ENCODE measurements around the gene GAB2.

Gene GAB2

DNA sequence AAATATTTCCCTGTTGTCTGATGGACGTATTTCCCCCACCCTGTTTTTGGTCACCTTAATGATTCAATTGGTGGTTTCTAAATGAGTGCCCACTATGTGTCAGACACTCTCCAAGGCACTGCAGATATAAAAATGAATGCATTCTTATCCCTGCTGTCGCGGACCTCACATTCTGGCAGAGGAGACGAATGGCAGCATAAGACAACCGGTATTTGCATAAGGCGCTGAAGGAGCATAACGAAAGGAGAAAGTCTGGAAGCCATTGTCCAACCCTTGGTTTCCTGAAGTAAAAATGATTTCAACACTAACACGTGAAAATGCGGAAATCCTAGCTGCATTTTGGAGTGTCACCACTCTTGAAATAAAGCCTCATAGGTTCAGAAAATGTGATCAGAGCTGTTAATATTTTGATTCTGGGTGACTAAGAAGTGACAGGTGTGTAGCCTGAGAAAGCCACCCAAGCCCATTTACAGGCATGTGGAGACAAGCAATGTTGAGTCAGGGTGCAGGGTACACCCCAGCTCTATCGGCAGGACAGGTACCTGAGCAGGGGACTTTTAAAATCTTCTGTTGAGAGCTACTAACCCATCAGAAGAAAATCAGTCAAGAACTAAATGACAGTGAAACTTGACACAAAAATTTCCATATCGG is 10.1 kb upstream of the GAB2 start:
- DNase-seq, result no peak

DNA sequence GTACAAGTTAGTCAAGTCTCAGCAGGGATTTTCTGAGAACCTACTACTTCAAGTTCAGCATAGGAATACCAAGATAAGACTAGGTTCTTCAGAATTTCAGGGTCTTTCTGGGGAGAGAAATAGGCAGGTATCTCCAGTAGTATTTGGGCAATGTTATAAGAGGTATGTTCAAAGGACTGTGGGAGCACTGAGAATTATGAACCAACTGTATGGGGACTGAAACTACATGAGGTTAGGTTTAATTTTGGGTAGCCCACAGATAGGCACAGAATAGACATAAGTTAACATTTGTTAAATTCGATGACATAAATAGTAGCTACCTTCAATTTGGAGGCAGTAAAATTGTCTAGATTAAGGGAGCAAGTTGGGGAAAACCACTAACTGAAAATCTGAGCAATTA is 9.2 kb upstream of the GAB2 start:
- DNase-seq, result no peak

DNA sequence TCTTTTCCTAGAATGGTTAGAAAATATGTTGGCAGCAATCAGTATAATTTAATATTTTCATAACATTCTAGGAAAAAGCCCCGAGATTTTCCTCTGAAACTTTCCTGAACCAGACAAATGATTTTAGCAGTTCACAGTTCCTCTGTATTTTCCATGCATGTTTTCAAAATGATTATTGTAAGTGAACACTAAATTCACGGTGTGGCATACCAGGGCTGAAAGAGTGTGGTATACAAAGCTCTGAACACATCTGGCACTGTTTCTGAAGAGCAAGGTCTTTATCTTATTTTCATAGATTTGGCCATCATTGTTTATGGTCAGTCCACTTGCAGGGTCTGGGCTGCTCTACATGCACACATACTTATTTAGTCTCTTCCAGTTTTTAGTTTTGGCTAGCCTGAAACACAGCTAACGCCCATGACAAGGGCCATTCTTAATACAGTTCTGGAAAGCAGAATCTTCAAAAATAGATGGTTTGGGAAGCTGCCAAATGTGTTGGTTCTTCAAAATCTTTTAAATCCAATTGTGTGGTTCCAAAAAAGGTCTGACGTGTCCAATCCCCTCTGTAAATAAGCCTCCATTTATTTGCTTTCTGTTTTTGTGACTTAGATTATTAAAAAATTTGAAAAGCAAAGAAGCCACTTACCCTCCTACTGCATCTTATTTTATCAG is 7.9 kb upstream of the GAB2 start:
- no peak for DNase-seq

DNA sequence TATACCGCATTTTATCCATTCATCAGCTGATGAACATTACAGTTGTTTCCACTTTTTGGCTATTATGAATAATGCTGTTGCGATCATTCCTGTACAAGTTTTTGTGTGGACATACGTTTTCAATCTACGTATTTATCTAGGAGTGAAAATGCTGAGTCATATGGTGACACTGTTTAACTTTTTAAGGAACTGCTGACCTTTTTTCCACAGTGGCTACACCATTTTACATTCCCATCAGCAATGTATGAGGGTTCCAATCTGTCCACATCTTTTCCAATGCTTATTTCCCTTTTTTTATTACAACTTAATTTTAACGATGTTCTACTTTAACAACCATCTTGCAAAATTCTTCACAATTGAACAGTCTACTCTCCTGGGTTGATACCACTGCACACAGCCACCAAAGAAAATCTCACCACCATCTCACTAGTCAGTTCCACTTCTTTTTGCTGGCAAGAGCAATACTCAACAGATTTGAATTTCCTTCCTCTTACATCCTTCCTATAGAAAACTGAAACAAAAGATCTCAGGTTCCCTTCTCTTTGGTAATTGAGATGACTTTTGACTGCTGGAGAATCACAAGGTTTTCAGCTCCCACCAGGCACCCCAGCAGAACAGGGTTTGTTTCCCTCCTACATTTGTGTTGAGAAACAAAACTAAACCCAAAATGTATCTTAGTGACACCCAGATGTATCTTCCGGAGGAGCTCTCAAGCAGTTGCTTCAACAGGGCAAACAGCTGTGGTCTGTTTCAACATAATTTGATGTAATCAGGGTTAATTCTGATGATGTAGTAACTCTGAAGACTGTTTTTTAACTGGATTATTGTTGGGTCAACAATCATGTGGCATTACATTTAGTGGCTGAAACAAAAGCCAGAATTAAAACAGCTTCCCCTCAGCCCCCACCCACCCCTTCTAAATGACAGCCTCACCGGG is 7.0 kb upstream of the GAB2 start:
- no peak for DNase-seq

DNA sequence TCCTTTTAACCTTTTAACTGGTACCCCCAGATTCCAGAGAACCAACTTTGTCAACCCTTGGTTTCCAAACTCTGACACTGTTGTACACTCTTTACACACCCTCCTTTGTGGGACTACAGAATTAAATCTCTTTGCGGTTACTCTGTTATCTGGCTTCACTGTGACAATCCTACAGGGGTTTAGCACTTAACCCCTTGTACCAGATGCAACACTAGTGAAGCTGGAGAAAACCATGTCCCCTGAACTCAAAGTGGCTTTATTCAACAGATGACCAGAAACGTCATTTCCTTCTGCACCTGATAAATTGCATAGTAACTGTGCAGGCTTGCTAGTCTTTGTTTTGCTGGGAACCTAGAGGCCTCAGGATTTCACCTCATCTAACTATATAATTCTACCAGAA is 5.6 kb upstream of the GAB2 start:
- no peak for DNase-seq

DNA sequence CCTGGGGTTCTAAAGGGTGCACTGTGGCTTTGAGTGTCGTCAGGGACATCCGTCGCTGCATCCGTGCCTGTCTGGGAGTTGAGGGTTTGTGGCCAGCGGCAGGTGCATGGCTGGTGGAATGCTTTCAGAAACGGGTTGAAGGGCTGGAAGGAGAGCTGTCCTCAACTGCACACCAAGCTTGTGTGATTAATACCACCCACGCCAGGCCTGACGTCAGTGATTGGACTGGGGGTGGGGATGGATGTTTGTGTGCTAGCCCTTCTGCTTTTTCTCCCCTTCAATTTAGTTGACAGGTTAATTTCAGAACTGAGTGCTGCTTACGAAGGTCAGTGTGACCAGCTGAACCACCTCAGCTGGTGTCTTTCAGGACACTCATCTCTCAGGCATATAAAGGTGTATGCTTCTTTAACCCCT is 3.2 kb upstream of the GAB2 start:
- peak; percentile 86 for DNase-seq

DNA sequence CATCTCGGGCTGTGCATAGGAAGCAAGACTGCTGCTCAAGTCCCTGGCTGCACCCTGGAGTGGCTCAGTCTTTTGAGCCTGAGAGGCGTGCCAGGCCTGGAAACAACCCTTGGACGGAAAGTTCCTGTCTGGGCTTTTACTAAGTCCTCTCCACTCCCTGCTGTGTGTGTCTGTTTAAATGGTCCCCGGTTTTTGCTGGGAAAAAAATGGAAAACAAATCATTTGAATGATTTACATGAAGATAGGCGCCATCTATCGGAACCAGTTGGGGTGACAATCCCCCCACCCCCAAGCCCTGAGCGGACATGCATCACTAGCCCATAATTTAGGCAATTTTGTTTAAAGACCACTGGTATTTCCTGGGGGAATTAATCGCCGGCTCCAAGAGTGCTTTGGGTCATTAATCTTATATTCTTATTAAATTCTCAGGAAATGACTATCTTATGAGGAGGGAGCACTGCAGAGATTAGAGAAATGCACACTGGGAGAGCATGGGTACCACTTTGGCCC is 2.7 kb upstream of the GAB2 start:
- peak; percentile 63 for DNase-seq

DNA sequence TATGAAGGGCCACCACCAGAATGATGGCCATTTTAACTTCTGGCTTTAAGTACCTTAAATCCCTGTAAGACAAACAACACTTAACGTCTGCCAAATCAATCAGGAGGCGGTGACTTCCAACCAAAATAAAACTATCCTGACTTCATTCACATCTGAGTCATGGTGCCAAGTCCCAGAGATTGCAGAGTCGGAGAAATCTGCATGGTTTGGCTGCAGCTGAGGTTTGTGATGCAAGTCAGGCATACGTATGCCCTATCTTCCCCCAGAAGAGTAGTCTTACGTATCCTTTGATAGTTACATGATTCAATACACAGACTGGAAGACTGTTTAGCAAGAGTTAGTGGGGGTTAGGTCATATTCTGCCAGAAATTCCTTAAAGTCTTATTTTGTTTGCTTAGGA is 1.7 kb upstream of the GAB2 start:
- DNase-seq, result no peak

DNA sequence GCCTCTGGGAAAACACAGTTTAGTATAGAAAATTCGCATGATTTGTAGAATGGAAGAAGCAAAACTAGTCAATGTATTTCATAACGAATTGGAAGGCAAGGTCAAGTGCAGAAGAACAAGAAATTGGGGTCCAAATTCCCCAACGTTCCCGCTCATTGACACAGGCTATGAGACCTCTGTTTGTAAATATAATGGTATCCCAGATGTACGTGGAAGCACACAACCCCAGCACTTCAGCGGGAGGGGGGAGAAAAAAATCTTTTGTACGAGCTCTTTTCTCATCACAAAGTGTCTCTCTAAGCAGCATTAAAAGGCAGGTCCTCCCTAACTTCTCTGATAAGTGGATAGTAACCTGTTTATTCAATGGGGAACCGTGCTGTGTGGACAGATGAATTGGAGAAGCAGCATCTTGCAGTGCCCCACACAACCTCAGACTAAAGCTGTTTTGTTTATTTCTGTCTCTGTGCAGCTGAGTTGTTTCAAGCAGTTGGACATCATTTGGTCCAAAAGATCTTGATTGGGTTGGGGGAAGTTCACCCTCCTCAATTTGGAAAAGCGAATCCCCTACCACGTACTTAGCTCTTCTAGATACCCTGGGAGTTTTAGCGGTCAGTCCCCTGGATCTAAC is 1.1 kb upstream of the GAB2 start:
- DNase-seq, result no peak

DNA sequence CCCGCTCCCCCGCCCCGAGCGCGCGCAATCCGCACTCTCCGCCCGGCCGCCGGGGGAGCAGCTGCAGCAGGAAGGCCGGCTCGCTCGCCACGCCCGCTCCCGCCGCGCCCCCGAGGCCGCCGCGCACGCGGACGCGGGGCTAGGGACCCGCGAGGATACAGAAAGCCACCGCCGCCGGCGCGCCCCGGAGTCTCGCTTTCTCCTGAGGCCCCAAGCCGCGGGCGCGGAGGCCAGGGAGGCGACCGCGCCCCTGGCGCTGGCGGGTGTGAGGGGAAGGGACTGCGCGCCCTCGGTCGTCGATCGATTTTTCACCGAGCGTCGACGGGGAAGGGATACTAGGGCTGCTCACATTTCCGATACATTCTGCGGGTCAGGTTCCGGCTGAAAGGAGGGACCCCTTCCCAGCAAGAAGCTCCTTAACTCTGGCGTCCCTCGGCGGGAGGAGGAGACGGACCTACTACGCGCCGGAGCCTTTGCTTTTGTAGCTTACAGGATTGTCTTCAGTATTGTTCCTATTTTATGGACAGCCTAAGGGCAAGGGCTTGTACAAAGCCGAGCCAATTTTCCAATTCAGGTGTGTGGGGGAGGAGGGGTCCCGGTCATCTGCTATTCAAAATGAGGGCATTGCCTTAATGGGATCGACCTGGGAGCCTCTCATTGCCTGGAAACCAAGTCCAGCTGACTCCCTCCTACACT is 416 bp upstream of the GAB2 start:
- DNase-seq, result peak; percentile 92

DNA sequence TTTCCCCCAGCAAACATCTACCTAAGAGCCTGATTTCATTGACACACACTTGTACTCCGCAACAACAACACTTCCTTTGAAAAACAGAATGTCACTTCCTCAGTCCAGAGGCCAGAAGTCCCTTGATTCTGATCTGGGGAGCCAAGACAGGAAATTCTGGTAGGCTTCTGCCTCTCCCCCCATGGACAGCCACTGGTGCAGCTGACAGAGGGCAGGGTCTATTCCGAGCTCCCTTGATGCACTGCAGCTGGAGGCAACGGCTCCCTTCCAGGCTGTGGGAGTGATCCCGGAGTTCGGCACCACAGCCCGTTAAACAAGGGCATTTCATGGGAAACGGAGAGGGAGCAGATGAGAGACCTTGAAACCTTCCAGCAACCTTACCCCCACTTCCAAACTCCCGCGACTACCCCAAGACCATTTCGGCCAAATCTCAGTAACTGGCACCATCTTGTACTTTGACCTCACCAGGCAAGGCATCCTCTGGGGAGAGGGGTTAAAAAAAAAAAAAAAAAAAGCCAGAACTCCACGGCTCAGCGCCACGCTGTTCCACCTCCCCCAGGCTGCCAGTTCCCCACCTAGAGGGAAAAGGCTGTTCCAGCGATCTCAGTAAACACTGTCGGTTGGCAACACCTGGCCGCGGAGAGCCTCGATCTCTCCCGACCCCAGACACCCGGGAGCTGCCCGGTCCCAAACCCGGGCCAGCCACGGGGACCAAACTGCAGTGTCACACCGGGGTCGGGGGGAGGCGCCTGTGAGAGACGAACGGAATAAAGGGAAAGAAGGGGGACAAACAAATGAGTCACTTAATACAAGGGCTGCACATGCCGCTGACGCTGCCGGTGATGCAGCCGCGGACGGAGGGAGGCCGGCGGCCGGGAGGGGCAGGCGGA is 1.1 kb downstream of the GAB2 start:
- peak; percentile 94 for DNase-seq

DNA sequence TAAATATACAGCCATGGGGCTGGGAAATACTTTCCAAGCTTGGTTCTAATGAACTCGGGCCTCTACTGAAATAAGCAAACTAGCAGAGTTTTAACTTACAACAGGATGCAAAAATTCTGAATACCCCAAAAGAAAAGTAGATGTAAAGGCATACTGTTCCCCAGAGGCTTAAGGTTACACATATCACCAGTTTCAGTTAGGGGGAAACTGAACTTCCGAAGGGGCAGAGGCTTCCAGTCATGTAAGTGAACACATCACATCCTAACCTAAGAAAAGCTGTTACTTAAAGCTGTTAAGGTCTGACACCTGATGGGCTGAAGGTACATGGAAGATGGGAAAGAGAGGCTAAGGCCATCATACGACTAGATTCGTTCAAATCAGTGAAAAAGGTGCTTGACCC is 2.3 kb downstream of the GAB2 start:
- DNase-seq, result no peak

DNA sequence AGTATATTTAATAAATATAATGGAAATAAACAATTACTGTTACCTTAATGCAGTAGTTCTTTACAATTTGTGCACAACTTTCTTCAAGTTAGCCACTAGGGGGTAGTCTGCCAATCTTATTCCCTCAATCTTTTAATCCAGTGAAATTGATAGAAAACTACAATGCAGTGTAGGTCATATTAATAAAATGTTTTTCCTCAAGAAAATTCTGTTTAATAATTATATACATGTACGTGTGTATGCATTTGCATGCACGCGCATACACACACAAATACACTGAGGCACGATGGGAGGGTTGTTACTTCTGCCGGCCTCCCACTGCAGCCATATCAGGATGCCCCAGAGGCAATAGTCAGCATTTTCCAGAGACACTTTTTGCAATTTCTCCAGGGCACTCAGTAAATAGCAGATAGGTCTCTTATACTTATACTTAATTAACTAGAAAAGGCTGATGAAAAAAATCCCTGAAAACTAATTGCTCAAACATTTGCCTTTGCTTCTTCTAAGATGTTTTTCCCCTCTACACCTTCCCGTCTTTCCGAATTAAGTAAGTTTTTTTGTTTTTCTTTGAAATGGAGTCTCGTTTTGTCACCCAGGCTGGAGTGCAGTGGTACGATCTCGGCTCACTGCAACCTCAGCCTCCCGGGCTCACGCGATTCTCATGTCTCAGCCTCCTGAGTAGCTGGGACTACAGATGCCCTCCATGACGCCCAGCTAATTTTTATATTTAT is 3.1 kb downstream of the GAB2 start:
- no peak for DNase-seq

DNA sequence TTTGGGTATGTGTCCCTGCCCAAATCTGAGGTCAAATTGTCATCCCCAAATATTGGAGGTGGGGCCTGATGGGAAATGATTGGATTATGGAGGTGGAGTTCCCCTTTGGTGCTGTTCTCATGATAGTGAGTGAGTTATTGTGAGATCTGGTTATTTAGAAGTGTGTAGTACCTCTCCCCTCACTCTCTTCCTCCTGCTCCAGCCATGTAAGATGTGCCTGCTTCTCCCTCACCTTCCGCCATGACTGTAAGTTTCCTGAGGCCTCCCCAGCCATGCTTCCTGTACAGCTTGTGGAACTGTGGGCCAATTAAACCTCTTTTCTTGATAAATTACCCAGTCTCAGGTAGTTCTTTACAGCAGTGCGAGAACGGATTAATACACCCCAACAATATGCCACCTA is 9.0 kb downstream of the GAB2 start:
- DNase-seq, result no peak

DNA sequence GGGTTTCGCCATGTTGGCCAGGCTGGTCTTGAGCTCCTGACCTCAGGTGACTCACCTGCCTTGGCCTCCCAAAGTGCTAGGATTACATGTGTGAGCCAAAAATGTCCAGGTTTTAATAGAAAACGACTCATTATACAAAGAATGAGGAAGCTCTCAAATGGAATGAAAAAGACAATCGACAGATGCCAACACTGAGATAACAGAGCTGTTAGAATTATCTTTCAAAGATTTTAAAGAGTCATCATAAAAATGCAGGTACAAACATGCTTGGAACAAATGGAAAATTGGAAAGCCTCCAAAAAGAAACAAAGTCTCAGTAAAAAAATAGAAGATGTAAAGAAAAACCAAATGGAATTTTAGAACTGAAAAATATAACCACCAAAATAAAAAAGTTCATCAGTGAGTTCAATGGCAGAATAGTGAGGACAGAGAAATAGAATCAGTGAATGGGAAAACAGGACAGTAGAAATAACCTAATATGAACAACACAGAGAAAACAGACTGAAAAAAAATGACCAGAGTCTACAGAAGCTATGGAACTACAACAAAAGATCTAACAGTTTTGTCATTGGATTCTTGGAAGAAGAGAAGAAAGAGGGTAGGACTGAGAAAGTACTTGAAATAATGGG is 10.9 kb downstream of the GAB2 start:
- no peak for DNase-seq

DNA sequence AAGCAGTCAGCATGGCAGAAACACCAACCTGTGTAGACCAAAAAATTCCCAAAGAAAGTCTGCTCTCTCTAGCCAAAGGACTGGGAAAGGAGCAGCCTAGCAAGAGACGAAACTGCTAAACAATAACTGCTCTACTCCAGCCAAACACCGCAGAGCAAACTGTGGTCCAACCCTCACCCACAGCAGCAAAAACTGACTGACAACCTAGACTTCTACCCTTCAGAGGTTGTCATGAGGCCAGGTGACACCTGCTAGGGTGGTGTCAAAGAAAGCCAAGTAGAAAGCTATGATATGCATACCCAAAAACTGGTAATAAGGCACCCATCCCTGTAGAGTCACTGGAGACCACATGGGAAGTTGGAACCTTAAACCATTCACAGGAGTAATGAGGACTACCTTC is 11.8 kb downstream of the GAB2 start:
- DNase-seq, result no peak

DNA sequence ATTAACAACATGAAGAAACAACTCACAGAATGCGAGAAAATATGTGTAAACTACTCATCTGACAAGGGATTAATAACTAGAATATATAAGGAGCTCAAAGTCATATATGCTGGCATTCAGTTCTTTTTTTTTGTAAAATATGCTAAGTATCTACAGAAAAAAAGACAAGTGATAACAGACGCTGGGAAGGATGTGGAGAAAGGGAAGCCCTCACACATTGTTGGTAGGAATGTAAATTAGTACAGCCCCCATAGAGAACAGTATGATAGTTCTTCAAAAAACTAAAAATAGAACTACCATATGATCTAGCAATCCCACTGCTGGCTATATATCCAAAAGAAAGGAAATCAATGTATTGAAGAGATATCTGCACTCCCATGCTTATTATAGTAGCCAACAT is 13.8 kb downstream of the GAB2 start:
- no peak for DNase-seq

DNA sequence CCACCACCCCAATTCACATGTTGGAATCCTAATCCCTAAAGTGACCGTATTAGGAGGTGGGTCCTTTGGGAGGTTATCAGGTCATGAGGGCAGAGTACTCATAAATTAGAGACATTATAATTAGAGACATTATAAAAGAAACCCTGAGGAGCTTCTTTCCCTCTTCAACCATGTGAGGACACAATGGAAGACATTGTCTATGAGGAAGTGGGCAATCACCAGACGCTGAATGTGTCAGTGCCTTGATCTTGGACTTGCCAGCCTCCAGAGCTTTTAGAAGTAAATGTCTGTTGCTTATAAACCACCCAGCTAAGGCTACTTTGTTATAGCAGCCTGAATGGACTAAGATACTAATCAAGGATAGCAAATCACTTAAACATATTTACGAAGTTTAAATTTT is 14.8 kb downstream of the GAB2 start:
- no peak for DNase-seq

DNA sequence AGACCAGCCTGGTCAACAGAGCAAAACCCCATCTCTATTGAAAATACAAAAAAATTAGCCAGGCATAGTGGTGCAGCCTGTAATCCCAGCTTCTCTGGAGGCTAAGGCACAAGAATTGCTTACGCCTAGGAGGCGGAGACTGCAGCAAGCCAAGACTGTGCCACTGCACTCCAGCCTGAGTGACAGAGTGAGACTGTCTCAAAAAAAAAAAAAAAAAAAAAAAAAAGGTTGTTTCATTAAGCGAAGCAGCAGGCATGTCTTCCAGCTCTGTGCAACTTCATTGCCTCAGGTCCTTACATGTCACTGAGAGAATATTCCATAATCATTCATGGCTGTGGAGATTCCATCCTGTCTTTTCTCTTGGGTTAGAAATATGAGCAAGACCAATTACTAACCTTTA is 16.9 kb downstream of the GAB2 start:
- DNase-seq, result no peak

DNA sequence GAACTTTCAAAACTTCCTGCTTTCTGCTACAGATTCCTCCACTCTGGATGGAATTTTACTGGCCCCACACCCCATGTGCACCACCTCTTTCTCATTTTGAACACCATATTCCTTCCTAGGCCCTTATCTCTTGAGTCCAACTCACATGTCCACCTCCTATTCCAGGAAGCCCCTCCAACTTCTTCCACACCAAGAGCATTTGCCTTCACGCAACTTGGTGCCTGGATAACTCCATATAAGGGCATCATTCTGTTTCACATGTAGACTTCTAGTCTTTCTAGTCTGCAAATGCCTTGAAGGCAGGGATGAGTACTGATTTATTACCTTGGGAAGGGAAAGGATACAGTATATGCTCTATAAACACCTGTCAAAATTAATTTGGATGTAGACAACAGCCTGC is 17.5 kb downstream of the GAB2 start:
- no peak for DNase-seq

Measured in islet precursor cell (in vitro differentiated cells).